ENCODE results near the gene USH1G.

USH1G gene

DNA sequence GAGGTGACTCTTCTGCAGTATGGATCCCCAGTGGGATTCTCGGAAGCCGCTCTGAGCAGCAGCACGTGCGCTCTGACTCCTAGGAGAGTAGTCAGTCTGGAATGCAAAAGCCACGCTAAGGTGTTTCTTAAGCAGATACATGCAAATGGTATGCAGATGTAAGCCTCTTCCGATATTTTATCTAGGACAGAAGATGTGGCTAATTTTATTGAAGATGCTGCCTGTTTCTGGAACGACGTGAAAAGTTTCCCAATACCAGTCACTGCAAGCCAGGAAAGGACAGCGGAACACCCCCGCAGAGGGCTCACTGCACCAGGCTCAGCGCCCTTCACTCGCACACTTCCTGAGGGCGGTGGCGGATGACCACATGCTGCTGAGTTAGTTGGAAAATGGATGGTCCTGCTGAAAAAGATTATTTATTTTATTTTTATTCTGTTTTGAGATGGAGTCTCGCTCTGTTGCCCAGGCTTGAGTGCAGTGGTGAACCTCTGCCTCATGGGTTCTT lies 39.8 kb downstream of the USH1G start:
- no peak for DNase-seq (ENCODE audit: low read depth)
- H3K4me3 ChIP-seq (ENCODE audit: low read depth, low read length): no peak overlapping the region
- TF ChIP-seq MAX (IDR thresholded peaks at IDR 0.05; ENCODE audit: low read depth, low read length) (no peak), POLR2A (IDR thresholded peaks at IDR 0.05; ENCODE audit: extremely low read depth, insufficient read length) (no peak), MYC (IDR thresholded peaks at IDR 0.05; ENCODE audit: low read depth, low read length) (no peak), CTCF (IDR thresholded peaks at IDR 0.05; ENCODE audit: low read depth, low read length) (no peak)

- TF ChIP-seq POLR2A (IDR thresholded peaks at IDR 0.05; ENCODE audit: extremely low read depth, insufficient read length): no peak
- no peak for TF ChIP-seq CTCF (IDR thresholded peaks at IDR 0.05; ENCODE audit: low read depth, low read length)
- no peak for TF ChIP-seq MYC (IDR thresholded peaks at IDR 0.05; ENCODE audit: low read depth, low read length)
- TF ChIP-seq MAX (IDR thresholded peaks at IDR 0.05; ENCODE audit: low read depth, low read length): no peak
- no peak overlapping the region for H3K4me3 ChIP-seq (ENCODE audit: low read depth, low read length)
- no peak for DNase-seq (ENCODE audit: low read depth)
Observed at GRCh38 chr17:74882517-74883240, 40.4 kb downstream of the USH1G start.

GRCh38 chr17:74881073-74881472 lies 42.0 kb downstream of the USH1G start:
- TF ChIP-seq MAX (IDR thresholded peaks at IDR 0.05; ENCODE audit: low read depth, low read length) (no peak), MYC (IDR thresholded peaks at IDR 0.05; ENCODE audit: low read depth, low read length) (no peak), POLR2A (IDR thresholded peaks at IDR 0.05; ENCODE audit: extremely low read depth, insufficient read length) (no peak), CTCF (IDR thresholded peaks at IDR 0.05; ENCODE audit: low read depth, low read length) (no peak)
- no peak for DNase-seq (ENCODE audit: low read depth)
- no peak overlapping the region for H3K4me3 ChIP-seq (ENCODE audit: low read depth, low read length)

DNA sequence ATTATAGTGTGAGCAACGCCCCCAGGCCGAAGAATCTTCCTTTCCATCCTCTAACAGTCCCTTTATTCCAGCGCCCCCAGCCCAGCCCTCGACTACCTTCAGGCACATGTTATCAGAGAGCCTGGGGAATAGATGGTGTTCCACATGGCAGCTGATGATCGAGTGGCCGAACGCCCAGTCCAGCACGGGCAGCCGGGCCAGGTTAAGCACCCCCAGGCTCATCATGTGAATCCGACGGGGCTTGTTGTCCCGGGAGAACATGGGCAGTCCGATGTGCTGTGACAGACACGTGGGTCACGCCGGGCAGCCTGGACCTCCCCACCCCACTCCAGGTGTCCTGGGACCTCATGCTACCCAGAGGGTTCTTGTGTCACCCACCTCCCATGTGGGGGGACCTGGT lies 43.7 kb downstream of the USH1G start:
- TF ChIP-seq MYC (IDR thresholded peaks at IDR 0.05; ENCODE audit: low read depth, low read length) (no peak), MAX (IDR thresholded peaks at IDR 0.05; ENCODE audit: low read depth, low read length) (no peak), CTCF (IDR thresholded peaks at IDR 0.05; ENCODE audit: low read depth, low read length) (no peak), POLR2A (IDR thresholded peaks at IDR 0.05; ENCODE audit: extremely low read depth, insufficient read length) (no peak)
- no peak overlapping the region for H3K4me3 ChIP-seq (ENCODE audit: low read depth, low read length)
- DNase-seq (ENCODE audit: low read depth): no peak

- no peak overlapping the region for H3K4me3 ChIP-seq (ENCODE audit: low read depth, low read length)
- DNase-seq (ENCODE audit: low read depth): no peak
- no peak for TF ChIP-seq MAX (IDR thresholded peaks at IDR 0.05; ENCODE audit: low read depth, low read length)
- TF ChIP-seq POLR2A (IDR thresholded peaks at IDR 0.05; ENCODE audit: extremely low read depth, insufficient read length): no peak
- TF ChIP-seq MYC (IDR thresholded peaks at IDR 0.05; ENCODE audit: low read depth, low read length): no peak
- TF ChIP-seq CTCF (IDR thresholded peaks at IDR 0.05; ENCODE audit: low read depth, low read length): no peak
Observed at GRCh38 chr17:74878658-74879057, 44.4 kb downstream of the USH1G start.
